NCI-H1105 treated with DMSO at 0.1 percent for 48 hours (cell line): ENCODE measurements around the gene MAPKAPK2.
"Not testable (repeated sequence)": the region's sequence is repeated elsewhere in the genome, so short reads cannot be mapped to it uniquely, and the experiment has no call there.

Source experiments
- DNase-seq: peaks from one replicate; lab custom pipeline; 2025; lab: John Stamatoyannopoulos, UW

MAPKAPK2 gene

GRCh38 chr1:206744683-206745082, 60.0 kb downstream of the MAPKAPK2 start:
- no peak for DNase-seq

GRCh38 chr1:206745301-206745700, 60.6 kb downstream of the MAPKAPK2 start:
- DNase-seq: no peak

- DNase-seq: no peak
These were observed 63.8 kb downstream of the MAPKAPK2 start for GRCh38 chr1:206748348-206749030.

GRCh38 chr1:206751891-206752290, 67.2 kb downstream of the MAPKAPK2 start:
- no peak for DNase-seq

- no peak for DNase-seq
These were observed 67.8 kb downstream of the MAPKAPK2 start for GRCh38 chr1:206752481-206752880.

GRCh38 chr1:206753141-206753540, 68.4 kb downstream of the MAPKAPK2 start:
- no peak for DNase-seq

- no peak for DNase-seq
These were observed 69.3 kb downstream of the MAPKAPK2 start for GRCh38 chr1:206754011-206754410.

- no peak for DNase-seq
These were observed 73.0 kb downstream of the MAPKAPK2 start for GRCh38 chr1:206757524-206758266.

GRCh38 chr1:206760590-206760989, 75.9 kb downstream of the MAPKAPK2 start:
- DNase-seq: no peak

GRCh38 chr1:206761159-206761768, 76.6 kb downstream of the MAPKAPK2 start:
- DNase-seq: no peak

- DNase-seq: not testable (repeated sequence)
These were observed 78.1 kb downstream of the MAPKAPK2 start for GRCh38 chr1:206762741-206763364.

GRCh38 chr1:206765771-206766170, 81.1 kb downstream of the MAPKAPK2 start:
- DNase-seq: not testable (repeated sequence)

- DNase-seq: no peak
These were observed 81.6 kb downstream of the MAPKAPK2 start for GRCh38 chr1:206766251-206766856.

GRCh38 chr1:206768472-206769303, 84.0 kb downstream of the MAPKAPK2 start:
- no peak for DNase-seq

- no peak for DNase-seq
These were observed 84.6 kb downstream of the MAPKAPK2 start for GRCh38 chr1:206769304-206769731.

GRCh38 chr1:206770531-206771337, 86.0 kb downstream of the MAPKAPK2 start, which contains the start of gene IL19:
TSS of gene IL19 (plus strand) at chr1:206770773. CDS start at chr1:206836663, 65,890 bp downstream.
- no peak for DNase-seq

- DNase-seq: no peak
These were observed 86.6 kb downstream of the MAPKAPK2 start for GRCh38 chr1:206771338-206771692.

GRCh38 chr1:206772243-206772937, 87.7 kb downstream of the MAPKAPK2 start, which contains the start of gene IL10:
TSS of gene IL10 (minus strand) at chr1:206772494. CDS start at chr1:206772435, 59 bp downstream.
- DNase-seq: no peak

GRCh38 chr1:206774093-206774492, 89.4 kb downstream of the MAPKAPK2 start:
- no peak for DNase-seq

GRCh38 chr1:206776229-206776628, 91.5 kb downstream of the MAPKAPK2 start:
- DNase-seq: no peak
